Measurements from ENCODE around the gene ARFGAP1.

DNA sequence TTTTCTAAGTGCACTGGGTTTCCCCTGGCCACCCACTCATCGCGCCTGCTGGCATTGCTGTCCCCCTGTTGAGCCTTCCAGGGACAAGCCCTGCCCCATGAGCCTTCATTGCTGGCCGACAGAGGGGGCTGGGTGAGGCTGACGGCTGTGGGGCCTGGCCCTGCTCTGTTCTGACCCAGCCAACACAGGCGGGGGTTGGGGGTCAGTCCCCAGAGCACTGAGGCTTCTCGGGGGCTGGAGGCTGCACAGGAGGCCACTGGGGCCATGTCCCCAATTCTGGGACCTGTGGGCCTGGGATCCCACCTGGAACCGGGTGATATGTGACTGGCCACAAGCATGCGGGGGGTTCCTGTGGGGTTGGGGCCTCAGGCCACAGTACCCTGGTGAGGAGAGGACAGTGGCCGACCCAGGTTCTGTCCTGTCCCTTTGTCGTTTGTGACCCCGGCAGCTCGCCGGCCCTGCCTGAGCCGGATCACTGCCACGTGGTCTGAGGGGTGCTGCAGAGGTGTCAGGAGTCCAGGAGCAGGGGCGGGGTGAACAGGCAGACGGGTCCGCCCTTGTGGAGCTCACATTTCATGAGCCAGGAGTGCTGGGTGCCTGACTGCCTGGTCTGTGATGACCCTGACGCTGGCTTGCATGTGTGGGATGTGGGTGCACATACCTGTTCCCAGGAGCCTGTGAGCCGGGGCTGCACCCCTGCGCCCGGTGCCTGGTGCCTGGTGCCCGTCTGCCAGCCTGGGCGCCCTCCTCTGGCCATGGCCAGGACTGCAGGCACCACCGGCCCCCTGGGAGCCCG is 18.3 kb downstream of the ARFGAP1 start:
- TF ChIP-seq ZSCAN29 (IDR thresholded peaks at IDR 0.05) (no peak), RAD21 (IDR thresholded peaks at IDR 0.05; ENCODE audit: insufficient read depth, low read depth, low read length) (peak; percentile 22; the same call in 1 of the 2 replicates), ESRRA (IDR thresholded peaks at IDR 0.05; ENCODE audit: low read length) (no peak), EGR1 (IDR thresholded peaks at IDR 0.05; ENCODE audit: borderline replicate concordance in 1 of 2, low read depth in 2 of 2, low read length in 2 of 2) (no peak), EP300 (IDR thresholded peaks at IDR 0.05; ENCODE audit: borderline replicate concordance in 1 of 2, control insufficient read depth in 1 of 2, low read depth in 2 of 2, low read length in 2 of 2) (no peak), POLR2A (IDR thresholded peaks at IDR 0.05; ENCODE audit: low read depth, low read length) (peak; percentile 48), NFYB (IDR thresholded peaks at IDR 0.05; ENCODE audit: insufficient read depth, low read depth, low read length) (no peak), TAF1 (IDR thresholded peaks at IDR 0.05; ENCODE audit: borderline replicate concordance, low read depth, low read length) (no peak), SRF (IDR thresholded peaks at IDR 0.05; ENCODE audit: low read depth in 2 of 2, low read length in 2 of 2) (no peak)
- TF ChIP-seq, protein P1, sequence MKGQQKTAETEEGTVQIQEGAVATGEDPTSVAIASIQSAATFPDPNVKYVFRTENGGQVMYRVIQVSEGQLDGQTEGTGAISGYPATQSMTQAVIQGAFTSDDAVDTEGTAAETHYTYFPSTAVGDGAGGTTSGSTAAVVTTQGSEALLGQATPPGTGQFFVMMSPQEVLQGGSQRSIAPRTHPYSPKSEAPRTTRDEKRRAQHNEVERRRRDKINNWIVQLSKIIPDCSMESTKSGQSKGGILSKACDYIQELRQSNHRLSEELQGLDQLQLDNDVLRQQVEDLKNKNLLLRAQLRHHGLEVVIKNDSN (IDR thresholded peaks at IDR 0.05; ENCODE audit: borderline replicate concordance, extremely low read length, insufficient read depth, low read depth, low read length) = no peak

Data from GM12878 (cell line).